ENCODE data around the gene BMP6. TPM values are rescaled to one million over a fixed set of nuclear protein-coding genes. Genes with fewer than 3 reads are reported as not detected.

The BMP6 gene
- polyA plus RNA-seq, 4 donors = 0.22 to 2.0 (median 0.94) TPM

GRCh38 chr6:7691021-7691420 is 34.9 kb upstream of the BMP6 start:
- H3K27me3 ChIP-seq (ENCODE audit: control insufficient read depth in 3 of 3, insufficient read depth in 3 of 3, low read length in 3 of 3) = peaks cover 0 to 2% (median 0%) of the 10 kb centered on the region in 3 donors
- no peaks in the 10 kb centered on the region for H3K36me3 ChIP-seq (ENCODE audit: control insufficient read depth in 3 of 3, insufficient read depth in 2 of 3, low read depth in 1 of 3, low read length in 3 of 3)
- H3K9me3 ChIP-seq (ENCODE audit: control insufficient read depth in 2 of 2, insufficient read depth in 1 of 2, low read depth in 1 of 2, low read length in 1 of 2) = no peaks in the 10 kb centered on the region
- DNase-seq = no peak
- H3K27ac ChIP-seq (ENCODE audit: low read depth in 1 of 3, low read length in 2 of 3) = no peak overlapping the region
- no peak for FAIRE-seq
- WGBS, 3 donors = 43 to 74% (median 58%) methylated on average over 2 of the region's 2 CpGs
- no peak overlapping the region for H3K4me3 ChIP-seq (ENCODE audit: low read depth in 1 of 3, low read length in 3 of 3)
- H3K4me1 ChIP-seq (ENCODE audit: control insufficient read depth in 3 of 3, insufficient read depth in 2 of 3, low read depth in 1 of 3, low read length in 2 of 3) = no peaks in the 10 kb centered on the region

- H3K27ac ChIP-seq (ENCODE audit: low read depth in 1 of 3, low read length in 2 of 3) = no peak overlapping the region
- peak; percentile 25 to 28 for DNase-seq
- H3K36me3 ChIP-seq (ENCODE audit: control insufficient read depth in 3 of 3, insufficient read depth in 2 of 3, low read depth in 1 of 3, low read length in 3 of 3) = no peaks in the 10 kb centered on the region
- H3K9me3 ChIP-seq (ENCODE audit: control insufficient read depth in 2 of 2, insufficient read depth in 1 of 2, low read depth in 1 of 2, low read length in 1 of 2) = no peaks in the 10 kb centered on the region
- peaks cover 0 to 2% (median 0%) of the 10 kb centered on the region in 3 donors for H3K27me3 ChIP-seq (ENCODE audit: control insufficient read depth in 3 of 3, insufficient read depth in 3 of 3, low read length in 3 of 3)
- FAIRE-seq = no peak
- no peaks in the 10 kb centered on the region for H3K4me1 ChIP-seq (ENCODE audit: control insufficient read depth in 3 of 3, insufficient read depth in 2 of 3, low read depth in 1 of 3, low read length in 2 of 3)
- 48 to 67% (median 54%) methylated on average over 21 of the region's 21 CpGs for WGBS, 3 donors
- H3K4me3 ChIP-seq (ENCODE audit: low read depth in 1 of 3, low read length in 3 of 3) = no peak overlapping the region
Measured at GRCh38 chr6:7691675-7692452, 34.0 kb upstream of the BMP6 start.

GRCh38 chr6:7692453-7692784 is 33.5 kb upstream of the BMP6 start:
- no peaks in the 10 kb centered on the region for H3K9me3 ChIP-seq (ENCODE audit: control insufficient read depth in 2 of 2, insufficient read depth in 1 of 2, low read depth in 1 of 2, low read length in 1 of 2)
- FAIRE-seq (no peak), DNase-seq (no peak)
- H3K27ac ChIP-seq (ENCODE audit: low read depth in 1 of 3, low read length in 2 of 3) = no peak overlapping the region
- no peaks in the 10 kb centered on the region for H3K4me1 ChIP-seq (ENCODE audit: control insufficient read depth in 3 of 3, insufficient read depth in 2 of 3, low read depth in 1 of 3, low read length in 2 of 3)
- 26 to 49% (median 37%) methylated on average over 3 of the region's 3 CpGs for WGBS, 3 donors
- H3K27me3 ChIP-seq (ENCODE audit: control insufficient read depth in 3 of 3, insufficient read depth in 3 of 3, low read length in 3 of 3) = peaks cover 0 to 2% (median 0%) of the 10 kb centered on the region in 3 donors
- H3K36me3 ChIP-seq (ENCODE audit: control insufficient read depth in 3 of 3, insufficient read depth in 2 of 3, low read depth in 1 of 3, low read length in 3 of 3) = no peaks in the 10 kb centered on the region
- no peak overlapping the region for H3K4me3 ChIP-seq (ENCODE audit: low read depth in 1 of 3, low read length in 3 of 3)

GRCh38 chr6:7693827-7694226 is 32.1 kb upstream of the BMP6 start:
- DNase-seq = no peak
- WGBS, 3 donors = 83 to 86% (median 86%) methylated on average over 10 of the region's 10 CpGs
- Histone ChIP-seq H3K27me3 (ENCODE audit: control insufficient read depth in 3 of 3, insufficient read depth in 3 of 3, low read length in 3 of 3) (peaks cover 0 to 2% (median 0%) of the 10 kb centered on the region in 3 donors), H3K4me1 (ENCODE audit: control insufficient read depth in 3 of 3, insufficient read depth in 2 of 3, low read depth in 1 of 3, low read length in 2 of 3) (no peaks in the 10 kb centered on the region), H3K9me3 (ENCODE audit: control insufficient read depth in 2 of 2, insufficient read depth in 1 of 2, low read depth in 1 of 2, low read length in 1 of 2) (no peaks in the 10 kb centered on the region), H3K27ac (ENCODE audit: low read depth in 1 of 3, low read length in 2 of 3) (no peak overlapping the region), H3K36me3 (ENCODE audit: control insufficient read depth in 3 of 3, insufficient read depth in 2 of 3, low read depth in 1 of 3, low read length in 3 of 3) (no peaks in the 10 kb centered on the region), H3K4me3 (ENCODE audit: low read depth in 1 of 3, low read length in 3 of 3) (no peak overlapping the region)
- no peak for FAIRE-seq

- DNase-seq = no peak
- Histone ChIP-seq H3K36me3 (ENCODE audit: control insufficient read depth in 3 of 3, insufficient read depth in 2 of 3, low read depth in 1 of 3, low read length in 3 of 3) (no peaks in the 10 kb centered on the region), H3K27ac (ENCODE audit: low read depth in 1 of 3, low read length in 2 of 3) (no peak overlapping the region), H3K27me3 (ENCODE audit: control insufficient read depth in 3 of 3, insufficient read depth in 3 of 3, low read length in 3 of 3) (no peaks in the 10 kb centered on the region), H3K4me3 (ENCODE audit: low read depth in 1 of 3, low read length in 3 of 3) (no peak overlapping the region), H3K4me1 (ENCODE audit: control insufficient read depth in 3 of 3, insufficient read depth in 2 of 3, low read depth in 1 of 3, low read length in 2 of 3) (no peaks in the 10 kb centered on the region), H3K9me3 (ENCODE audit: control insufficient read depth in 2 of 2, insufficient read depth in 1 of 2, low read depth in 1 of 2, low read length in 1 of 2) (no peaks in the 10 kb centered on the region)
- FAIRE-seq = no peak
- 85 to 92% (median 91%) methylated on average over 8 of the region's 8 CpGs for WGBS, 3 donors
Measured at GRCh38 chr6:7696061-7696460, 29.8 kb upstream of the BMP6 start.

GRCh38 chr6:7697432-7697819 is 28.5 kb upstream of the BMP6 start:
- no peaks in the 10 kb centered on the region for H3K36me3 ChIP-seq (ENCODE audit: control insufficient read depth in 3 of 3, insufficient read depth in 2 of 3, low read depth in 1 of 3, low read length in 3 of 3)
- 56 to 84% (median 64%) methylated on average over 4 of the region's 4 CpGs for WGBS, 3 donors
- DNase-seq = no peak
- H3K27me3 ChIP-seq (ENCODE audit: control insufficient read depth in 3 of 3, insufficient read depth in 3 of 3, low read length in 3 of 3) = no peaks in the 10 kb centered on the region
- H3K4me1 ChIP-seq (ENCODE audit: control insufficient read depth in 3 of 3, insufficient read depth in 2 of 3, low read depth in 1 of 3, low read length in 2 of 3) = no peaks in the 10 kb centered on the region
- no peaks in the 10 kb centered on the region for H3K9me3 ChIP-seq (ENCODE audit: control insufficient read depth in 2 of 2, insufficient read depth in 1 of 2, low read depth in 1 of 2, low read length in 1 of 2)
- no peak overlapping the region for H3K27ac ChIP-seq (ENCODE audit: low read depth in 1 of 3, low read length in 2 of 3)
- no peak for FAIRE-seq
- no peak overlapping the region for H3K4me3 ChIP-seq (ENCODE audit: low read depth in 1 of 3, low read length in 3 of 3)

GRCh38 chr6:7697820-7698623 is 27.9 kb upstream of the BMP6 start:
- Histone ChIP-seq H3K27ac (ENCODE audit: low read depth in 1 of 3, low read length in 2 of 3) (peak overlapping the region in 1 of 3 donors; percentile 11), H3K27me3 (ENCODE audit: control insufficient read depth in 3 of 3, insufficient read depth in 3 of 3, low read length in 3 of 3) (no peaks in the 10 kb centered on the region), H3K36me3 (ENCODE audit: control insufficient read depth in 3 of 3, insufficient read depth in 2 of 3, low read depth in 1 of 3, low read length in 3 of 3) (no peaks in the 10 kb centered on the region), H3K9me3 (ENCODE audit: control insufficient read depth in 2 of 2, insufficient read depth in 1 of 2, low read depth in 1 of 2, low read length in 1 of 2) (no peaks in the 10 kb centered on the region), H3K4me3 (ENCODE audit: low read depth in 1 of 3, low read length in 3 of 3) (no peak overlapping the region), H3K4me1 (ENCODE audit: control insufficient read depth in 3 of 3, insufficient read depth in 2 of 3, low read depth in 1 of 3, low read length in 2 of 3) (no peaks in the 10 kb centered on the region)
- 46 to 69% (median 53%) methylated on average over 12 of the region's 12 CpGs for WGBS, 3 donors
- DNase-seq (peak in 1 of 2 donors; percentile 6), FAIRE-seq (no peak)

GRCh38 chr6:7701212-7701834 is 24.6 kb upstream of the BMP6 start:
- Histone ChIP-seq H3K9me3 (ENCODE audit: control insufficient read depth in 2 of 2, insufficient read depth in 1 of 2, low read depth in 1 of 2, low read length in 1 of 2) (no peaks in the 10 kb centered on the region), H3K27me3 (ENCODE audit: control insufficient read depth in 3 of 3, insufficient read depth in 3 of 3, low read length in 3 of 3) (no peaks in the 10 kb centered on the region), H3K36me3 (ENCODE audit: control insufficient read depth in 3 of 3, insufficient read depth in 2 of 3, low read depth in 1 of 3, low read length in 3 of 3) (no peaks in the 10 kb centered on the region), H3K4me3 (ENCODE audit: low read depth in 1 of 3, low read length in 3 of 3) (no peak overlapping the region), H3K27ac (ENCODE audit: low read depth in 1 of 3, low read length in 2 of 3) (no peak overlapping the region), H3K4me1 (ENCODE audit: control insufficient read depth in 3 of 3, insufficient read depth in 2 of 3, low read depth in 1 of 3, low read length in 2 of 3) (no peaks in the 10 kb centered on the region)
- no peak for DNase-seq
- no peak for FAIRE-seq
- WGBS, 3 donors = 60 to 83% (median 63%) methylated on average over 5 of the region's 5 CpGs

Measured in small intestine (tissue), 7 donors.